Large intestine (tissue), 12 donors: ENCODE data around the gene HMGN1. TPM values are rescaled to one million over a fixed set of nuclear protein-coding genes. Genes with fewer than 3 reads are reported as not detected.

Experiments used
- DNase-seq, 2 donors: peaks; one replicate each; pipeline versions ENCODE4 v3.0.0 to v3.0.0-alpha.2; 2013
- H3K27ac ChIP-seq: one replicate; pipeline ENCODE4 v1.5.1; 2013; ENCODE audit warnings: low read length
- H3K27me3 ChIP-seq: 2 replicates; pipeline ENCODE4 v1.6.1; 2013; ENCODE audit warnings: low read length; ENCODE audit not compliant: control insufficient read depth, insufficient read depth
- H3K36me3 ChIP-seq: 2 replicates; pipeline ENCODE4 v1.6.1; 2013; ENCODE audit warnings: low read length; ENCODE audit not compliant: control insufficient read depth, insufficient read depth
- H3K4me1 ChIP-seq: one replicate; pipeline ENCODE4 v1.6.1; 2013; ENCODE audit warnings: low read length; ENCODE audit not compliant: control insufficient read depth, insufficient read depth
- H3K4me3 ChIP-seq: one replicate; pipeline ENCODE4 v1.5.1; 2013; ENCODE audit warnings: low read length
- H3K9me3 ChIP-seq: one replicate; pipeline ENCODE4 v1.6.1; 2013; ENCODE audit warnings: mild to moderate bottlenecking, low read depth, low read length, moderate library complexity; ENCODE audit not compliant: control insufficient read depth
- WGBS: methylation state at CpG from one replicate; pipeline ENCODE4 v1.1.5; 2013; ENCODE audit warnings: low lambda C conversion rate; ENCODE audit not compliant: insufficient coverage; 5-methylcytosine and 5-hydroxymethylcytosine counted together
- long read RNA-seq, 11 donors: transcript quantifications; one replicate each; lab custom pipeline, GENCODE V29; 2026
- polyA plus RNA-seq: library from polyadenylated mRNA; unstranded; fragments of 120-200 nt; gene quantifications from one replicate; pipeline ENCODE4 v1.2.1, GENCODE V29; 2013

Gene HMGN1
- 371 TPM for polyA plus RNA-seq
- long read RNA-seq, donor 1, transcript HMGN1-204 (6 exons, 1,383 nt), result major isoform, 63 of 80 reads
- long read RNA-seq, donor 1, partial matches to known transcripts, result 11 of 80 reads
- long read RNA-seq, donor 1, other reads (novel, unspliced or antisense), result 5 of 80 reads
- long read RNA-seq, donor 2, transcript HMGN1-204 (6 exons, 1,383 nt), result major isoform, 144 of 211 reads
- long read RNA-seq, donor 2, partial matches to known transcripts, result 31 of 211 reads
- long read RNA-seq, donor 2, other reads (novel, unspliced or antisense), result 30 of 211 reads
- long read RNA-seq, donor 3, transcript HMGN1-204 (6 exons, 1,383 nt), result major isoform, 156 of 268 reads
- long read RNA-seq, donor 3, partial matches to known transcripts, result 49 of 268 reads
- long read RNA-seq, donor 3, other reads (novel, unspliced or antisense), result 57 of 268 reads
- long read RNA-seq, donor 4, transcript HMGN1-204 (6 exons, 1,383 nt), result major isoform, 17 of 18 reads
- long read RNA-seq, donor 4, partial matches to known transcripts, result 0 of 18 reads
- long read RNA-seq, donor 4, other reads (novel, unspliced or antisense), result 0 of 18 reads
- long read RNA-seq, donor 5, transcript HMGN1-204 (6 exons, 1,383 nt), result major isoform, 74 of 102 reads
- long read RNA-seq, donor 5, partial matches to known transcripts, result 15 of 102 reads
- long read RNA-seq, donor 5, other reads (novel, unspliced or antisense), result 5 of 102 reads
- long read RNA-seq, donor 6, full-length matches to known transcripts, result 90 of 128 reads
- long read RNA-seq, donor 6, partial matches to known transcripts, result 11 of 128 reads
- long read RNA-seq, donor 6, other reads (novel, unspliced or antisense), result 27 of 128 reads
- long read RNA-seq, donor 7, full-length matches to known transcripts, result 67 of 72 reads
- long read RNA-seq, donor 7, partial matches to known transcripts, result 0 of 72 reads
- long read RNA-seq, donor 7, other reads (novel, unspliced or antisense), result 5 of 72 reads
- long read RNA-seq, donor 8, full-length matches to known transcripts, result 138 of 171 reads
- long read RNA-seq, donor 8, partial matches to known transcripts, result 21 of 171 reads
- long read RNA-seq, donor 8, other reads (novel, unspliced or antisense), result 12 of 171 reads
- long read RNA-seq, donor 9, transcript HMGN1-204 (6 exons, 1,383 nt), result major isoform, 94 of 133 reads
- long read RNA-seq, donor 9, partial matches to known transcripts, result 15 of 133 reads
- long read RNA-seq, donor 9, other reads (novel, unspliced or antisense), result 20 of 133 reads
- long read RNA-seq, donor 10, full-length matches to known transcripts, result 127 of 170 reads
- long read RNA-seq, donor 10, partial matches to known transcripts, result 8 of 170 reads
- long read RNA-seq, donor 10, other reads (novel, unspliced or antisense), result 35 of 170 reads
- long read RNA-seq, donor 11, full-length matches to known transcripts, result 79 of 103 reads
- long read RNA-seq, donor 11, partial matches to known transcripts, result 0 of 103 reads
- long read RNA-seq, donor 11, other reads (novel, unspliced or antisense), result 24 of 103 reads

- H3K4me3 ChIP-seq, result peak within 1 kb of the TSS; percentile 95
- H3K27me3 ChIP-seq, result no peaks in the 10 kb centered on the region
- H3K36me3 ChIP-seq, result peaks cover 17% of the 10 kb centered on the region
- peak; percentile 68 to 92 for DNase-seq
- peaks cover 15% of the 10 kb centered on the region for H3K4me1 ChIP-seq
- no peaks in the 10 kb centered on the region for H3K9me3 ChIP-seq
- H3K27ac ChIP-seq, result peak within 1 kb of the TSS; percentile 98
- WGBS, result no CpG with 5 or more reads among the region's 116 CpGs
Observed at GRCh38 chr21:39348355-39349210, at the start of gene HMGN1. Gene HMGN1 (minus strand): TSS chr21:39349088. CDS start chr21:39348917, 171 bp downstream.

- no peaks in the 10 kb centered on the region for H3K27me3 ChIP-seq
- no peak overlapping the region for H3K27ac ChIP-seq
- no peak for DNase-seq
- H3K9me3 ChIP-seq, result no peaks in the 10 kb centered on the region
- no peaks in the 10 kb centered on the region for H3K4me1 ChIP-seq
- no peak overlapping the region for H3K4me3 ChIP-seq
- peaks cover 33% of the 10 kb centered on the region for H3K36me3 ChIP-seq
- no CpG with 5 or more reads among the region's 11 CpGs for WGBS
Observed at GRCh38 chr21:39397646-39398385, 48.9 kb upstream of the HMGN1 start.

GRCh38 chr21:39392981-39393380, 44.1 kb upstream of the HMGN1 start:
- no peaks in the 10 kb centered on the region for H3K9me3 ChIP-seq
- WGBS, result no CpG with 5 or more reads among the region's 7 CpGs
- no peaks in the 10 kb centered on the region for H3K27me3 ChIP-seq
- H3K4me3 ChIP-seq, result no peak overlapping the region
- peaks cover 52% of the 10 kb centered on the region for H3K36me3 ChIP-seq
- H3K4me1 ChIP-seq, result peaks cover 4% of the 10 kb centered on the region
- H3K27ac ChIP-seq, result no peak overlapping the region
- DNase-seq, result no peak

- no peaks in the 10 kb centered on the region for H3K27me3 ChIP-seq
- no peaks in the 10 kb centered on the region for H3K9me3 ChIP-seq
- no peak for DNase-seq
- H3K4me3 ChIP-seq, result no peak overlapping the region
- H3K27ac ChIP-seq, result no peak overlapping the region
- peaks cover 39% of the 10 kb centered on the region for H3K36me3 ChIP-seq
- no CpG with 5 or more reads among the region's 16 CpGs for WGBS
- peaks cover 16% of the 10 kb centered on the region for H3K4me1 ChIP-seq
Observed at GRCh38 chr21:39390212-39390765, 41.4 kb upstream of the HMGN1 start.

- Histone ChIP-seq H3K4me3 (peak overlapping the region; percentile 46), H3K4me1 (peaks cover 20% of the 10 kb centered on the region), H3K36me3 (peaks cover 28% of the 10 kb centered on the region), H3K9me3 (no peaks in the 10 kb centered on the region), H3K27ac (no peak overlapping the region), H3K27me3 (no peaks in the 10 kb centered on the region)
- no peak for DNase-seq
- no CpG with 5 or more reads among the region's 10 CpGs for WGBS
Observed at GRCh38 chr21:39388811-39389155, 39.9 kb upstream of the HMGN1 start.

- Histone ChIP-seq H3K4me1 (peaks cover 20% of the 10 kb centered on the region), H3K27ac (peak overlapping the region; percentile 75), H3K27me3 (no peaks in the 10 kb centered on the region), H3K4me3 (peak overlapping the region; percentile 46), H3K9me3 (no peaks in the 10 kb centered on the region), H3K36me3 (peaks cover 26% of the 10 kb centered on the region)
- peak; percentile 86 to 88 for DNase-seq
- WGBS, result no CpG with 5 or more reads among the region's 35 CpGs
Observed at GRCh38 chr21:39388038-39388810, 39.3 kb upstream of the HMGN1 start.

GRCh38 chr21:39387461-39388037, 38.7 kb upstream of the HMGN1 start:
- Histone ChIP-seq H3K27me3 (no peaks in the 10 kb centered on the region), H3K4me3 (peak overlapping the region; percentile 46), H3K36me3 (peaks cover 19% of the 10 kb centered on the region), H3K4me1 (peaks cover 20% of the 10 kb centered on the region), H3K9me3 (no peaks in the 10 kb centered on the region), H3K27ac (peak overlapping the region; percentile 78)
- WGBS, result 39% methylated on average over 2 of the region's 21 CpGs
- DNase-seq, result peak; percentile 79 to 81

GRCh38 chr21:39386899-39387298, 38.0 kb upstream of the HMGN1 start:
- peak overlapping the region; percentile 78 for H3K27ac ChIP-seq
- no peak for DNase-seq
- no peaks in the 10 kb centered on the region for H3K27me3 ChIP-seq
- no peaks in the 10 kb centered on the region for H3K9me3 ChIP-seq
- peaks cover 20% of the 10 kb centered on the region for H3K4me1 ChIP-seq
- WGBS, result 96% methylated on average over 7 of the region's 11 CpGs
- peaks cover 13% of the 10 kb centered on the region for H3K36me3 ChIP-seq
- no peak overlapping the region for H3K4me3 ChIP-seq
